Measurements from ENCODE around the gene TMEM272. TPM values are rescaled to one million over a fixed set of nuclear protein-coding genes. Genes with fewer than 3 reads are reported as not detected.

Gene TMEM272
- total RNA-seq, 1 donor: not detected

DNA sequence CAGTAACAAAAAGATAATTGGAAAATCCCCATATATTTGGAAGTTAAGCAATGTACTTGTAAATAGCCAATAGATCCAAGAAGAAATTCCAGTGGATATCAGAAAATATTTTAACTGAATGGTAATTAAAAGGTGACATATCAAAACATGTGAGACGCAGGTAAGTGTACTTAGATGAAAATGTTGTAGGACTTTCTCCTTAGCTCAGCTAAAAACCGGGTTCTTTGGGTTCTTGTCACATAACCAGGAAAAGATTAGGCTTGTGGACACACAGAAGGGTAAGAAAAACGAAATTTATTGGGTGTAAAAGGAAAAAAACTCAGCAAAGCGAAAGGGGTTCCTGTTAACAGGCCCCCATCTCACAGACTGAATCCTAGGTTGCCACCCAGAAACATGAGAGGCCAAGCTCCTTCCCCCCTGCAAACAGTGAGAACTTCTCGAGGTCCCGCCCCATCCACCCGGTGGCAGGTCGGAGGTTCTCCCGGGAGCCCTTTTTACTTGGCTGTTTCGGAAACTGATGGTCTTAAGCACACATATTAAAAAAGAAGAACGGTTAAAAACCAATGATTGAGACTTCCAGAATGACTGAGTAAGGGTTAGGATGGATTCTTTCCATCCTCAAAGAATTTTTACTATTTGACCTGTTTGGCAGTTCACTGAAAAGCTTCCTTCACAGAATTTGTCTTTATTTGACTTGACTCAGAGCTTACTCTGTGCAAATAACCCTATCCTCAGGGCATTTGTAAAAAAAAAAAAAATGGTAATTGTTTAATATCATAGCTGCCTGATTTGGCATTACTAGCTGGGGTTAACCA, 13.7 kb upstream of the TMEM272 start:
- TF ChIP-seq, protein P1, sequence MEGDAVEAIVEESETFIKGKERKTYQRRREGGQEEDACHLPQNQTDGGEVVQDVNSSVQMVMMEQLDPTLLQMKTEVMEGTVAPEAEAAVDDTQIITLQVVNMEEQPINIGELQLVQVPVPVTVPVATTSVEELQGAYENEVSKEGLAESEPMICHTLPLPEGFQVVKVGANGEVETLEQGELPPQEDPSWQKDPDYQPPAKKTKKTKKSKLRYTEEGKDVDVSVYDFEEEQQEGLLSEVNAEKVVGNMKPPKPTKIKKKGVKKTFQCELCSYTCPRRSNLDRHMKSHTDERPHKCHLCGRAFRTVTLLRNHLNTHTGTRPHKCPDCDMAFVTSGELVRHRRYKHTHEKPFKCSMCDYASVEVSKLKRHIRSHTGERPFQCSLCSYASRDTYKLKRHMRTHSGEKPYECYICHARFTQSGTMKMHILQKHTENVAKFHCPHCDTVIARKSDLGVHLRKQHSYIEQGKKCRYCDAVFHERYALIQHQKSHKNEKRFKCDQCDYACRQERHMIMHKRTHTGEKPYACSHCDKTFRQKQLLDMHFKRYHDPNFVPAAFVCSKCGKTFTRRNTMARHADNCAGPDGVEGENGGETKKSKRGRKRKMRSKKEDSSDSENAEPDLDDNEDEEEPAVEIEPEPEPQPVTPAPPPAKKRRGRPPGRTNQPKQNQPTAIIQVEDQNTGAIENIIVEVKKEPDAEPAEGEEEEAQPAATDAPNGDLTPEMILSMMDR (IDR thresholded peaks at IDR 0.05; ENCODE audit: insufficient read depth, low read depth, low read length): no peak
- no peak for DNase-seq (ENCODE audit: low read depth)
- H3K4me3 ChIP-seq (ENCODE audit: low read depth, low read length): no peak overlapping the region

- TF ChIP-seq, protein P1 (IDR thresholded peaks at IDR 0.05; ENCODE audit: insufficient read depth, low read depth, low read length): no peak
Observed at GRCh38 chr13:51856998-51857397, 12.0 kb upstream of the TMEM272 start.

GRCh38 chr13:51856027-51856736, 11.2 kb upstream of the TMEM272 start:
- TF ChIP-seq, protein P1 (IDR thresholded peaks at IDR 0.05; ENCODE audit: insufficient read depth, low read depth, low read length): no peak
- H3K4me3 ChIP-seq (ENCODE audit: low read depth, low read length): no peak overlapping the region
- no peak for DNase-seq (ENCODE audit: low read depth)

More at GRCh38 chr13:51856998-51857397, 12.0 kb upstream of the TMEM272 start:
- DNase-seq (ENCODE audit: low read depth): no peak
- H3K4me3 ChIP-seq (ENCODE audit: low read depth, low read length): no peak overlapping the region

GRCh38 chr13:51849145-51850101, 4.4 kb upstream of the TMEM272 start:
- peak; percentile 54 for DNase-seq (ENCODE audit: low read depth)
- TF ChIP-seq, protein P1 (IDR thresholded peaks at IDR 0.05; ENCODE audit: insufficient read depth, low read depth, low read length): peak; percentile 57
- no peak overlapping the region for H3K4me3 ChIP-seq (ENCODE audit: low read depth, low read length)

DNA sequence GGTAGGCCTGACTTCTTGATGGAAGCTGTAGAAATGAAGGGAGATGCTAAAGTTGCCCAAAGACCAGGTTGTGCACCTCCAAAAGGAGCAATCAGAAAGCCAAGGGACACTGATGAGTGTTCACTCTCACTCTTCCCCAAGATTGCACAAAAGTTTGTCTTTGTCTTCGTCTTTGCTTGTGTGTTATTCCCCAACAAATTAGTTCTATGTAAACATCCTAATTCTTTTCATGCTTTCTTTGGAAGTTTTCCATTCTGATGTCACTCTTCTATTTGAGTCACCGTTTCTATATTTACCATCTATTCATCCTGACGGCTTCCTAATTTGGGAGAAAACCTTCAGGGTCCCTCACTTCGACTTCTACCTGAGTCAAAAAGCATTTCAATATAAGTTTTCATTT, 3.7 kb upstream of the TMEM272 start:
- no peak overlapping the region for H3K4me3 ChIP-seq (ENCODE audit: low read depth, low read length)
- peak; percentile 65 for DNase-seq (ENCODE audit: low read depth)
- TF ChIP-seq, protein P1 (IDR thresholded peaks at IDR 0.05; ENCODE audit: insufficient read depth, low read depth, low read length): no peak

DNA sequence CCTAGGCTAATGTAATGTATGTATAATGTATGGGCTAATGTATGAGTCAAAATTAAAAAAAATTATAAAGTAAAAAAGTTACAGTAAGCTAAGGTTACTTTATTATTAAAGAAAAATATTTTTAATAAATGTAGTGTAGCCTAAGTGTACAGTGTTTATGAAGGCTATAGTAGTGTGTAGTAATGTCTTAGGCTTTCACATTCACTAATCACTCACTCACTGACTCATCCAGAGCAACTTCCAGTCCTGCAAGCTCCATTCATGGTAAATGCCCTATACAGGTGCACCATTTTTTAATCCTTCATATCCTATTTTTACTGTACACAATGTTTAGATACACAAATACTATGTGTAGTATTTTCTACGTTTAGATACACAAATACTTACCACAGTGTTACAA, 1.8 kb upstream of the TMEM272 start:
- no peak for DNase-seq (ENCODE audit: low read depth)
- H3K4me3 ChIP-seq (ENCODE audit: low read depth, low read length): no peak overlapping the region
- TF ChIP-seq, protein P1 (IDR thresholded peaks at IDR 0.05; ENCODE audit: insufficient read depth, low read depth, low read length): no peak
